ENCODE measurements around the gene TLE5.

DNA sequence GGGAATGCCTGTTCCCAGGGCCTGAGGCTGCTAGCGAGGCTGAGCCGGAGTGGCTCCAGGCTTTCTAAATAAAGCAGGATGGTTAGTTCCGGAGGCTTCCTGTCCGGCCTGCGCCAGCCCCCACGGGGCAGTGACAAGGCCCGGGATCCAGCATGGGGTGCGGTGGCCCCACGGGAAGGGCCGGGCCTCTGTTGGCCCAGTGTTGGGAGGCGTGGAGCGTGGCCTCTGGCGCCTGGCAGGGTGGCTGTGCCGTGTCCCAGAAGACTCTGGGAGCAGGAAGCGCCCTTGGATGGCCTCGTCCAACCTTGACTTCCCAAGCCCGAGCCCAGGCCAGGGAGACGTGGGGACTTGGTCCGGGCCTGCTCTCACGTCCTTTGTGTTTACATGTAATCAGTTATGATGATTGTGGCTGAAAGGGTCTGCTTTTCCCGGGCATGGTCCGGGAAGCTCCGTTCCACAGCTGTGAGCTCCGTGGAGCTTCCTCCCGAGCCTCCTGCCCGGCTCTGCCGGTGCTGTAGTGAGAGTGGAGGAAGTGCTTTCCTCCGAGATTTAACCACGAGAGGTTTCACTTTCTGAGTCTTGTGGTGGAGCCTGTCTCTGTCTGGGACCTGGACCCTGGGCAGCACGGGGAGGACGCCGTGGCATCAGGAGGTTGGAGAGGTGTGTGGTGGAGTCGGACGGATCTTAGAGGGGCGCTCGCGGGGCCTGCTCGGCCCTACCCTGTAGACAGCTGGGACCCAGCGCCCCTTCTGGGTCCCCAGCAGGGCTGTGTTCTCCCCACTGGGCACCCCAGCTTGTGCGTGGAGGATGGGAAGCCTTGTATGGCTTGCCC, 36.4 kb upstream of the TLE5 start:
- TF ChIP-seq, protein P1, sequence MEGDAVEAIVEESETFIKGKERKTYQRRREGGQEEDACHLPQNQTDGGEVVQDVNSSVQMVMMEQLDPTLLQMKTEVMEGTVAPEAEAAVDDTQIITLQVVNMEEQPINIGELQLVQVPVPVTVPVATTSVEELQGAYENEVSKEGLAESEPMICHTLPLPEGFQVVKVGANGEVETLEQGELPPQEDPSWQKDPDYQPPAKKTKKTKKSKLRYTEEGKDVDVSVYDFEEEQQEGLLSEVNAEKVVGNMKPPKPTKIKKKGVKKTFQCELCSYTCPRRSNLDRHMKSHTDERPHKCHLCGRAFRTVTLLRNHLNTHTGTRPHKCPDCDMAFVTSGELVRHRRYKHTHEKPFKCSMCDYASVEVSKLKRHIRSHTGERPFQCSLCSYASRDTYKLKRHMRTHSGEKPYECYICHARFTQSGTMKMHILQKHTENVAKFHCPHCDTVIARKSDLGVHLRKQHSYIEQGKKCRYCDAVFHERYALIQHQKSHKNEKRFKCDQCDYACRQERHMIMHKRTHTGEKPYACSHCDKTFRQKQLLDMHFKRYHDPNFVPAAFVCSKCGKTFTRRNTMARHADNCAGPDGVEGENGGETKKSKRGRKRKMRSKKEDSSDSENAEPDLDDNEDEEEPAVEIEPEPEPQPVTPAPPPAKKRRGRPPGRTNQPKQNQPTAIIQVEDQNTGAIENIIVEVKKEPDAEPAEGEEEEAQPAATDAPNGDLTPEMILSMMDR (optimal IDR thresholded peaks at IDR 0.05 in 1 of 3, IDR thresholded peaks at IDR 0.05 in 1 of 3, conservative IDR thresholded peaks at IDR 0.05 in 1 of 3; ENCODE audit: extremely low read depth in 1 of 3, insufficient read depth in 2 of 3, low read length in 3 of 3): no peak
- no peak for TF ChIP-seq EZH2 (IDR thresholded peaks at IDR 0.05; ENCODE audit: low read length)

All from keratinocyte (primary cell).